Neural cell (in vitro differentiated cells): ENCODE measurements around the gene TTC22.

Experiments
- CTCF ChIP-seq: fragments of 450-650 bp; IDR thresholded peaks from 2 replicates; pipeline ENCODE4 v1.5.1; 2014; ENCODE audit warnings: antibody characterized with exemption, mild to moderate bottlenecking, moderate library complexity; ENCODE audit not compliant: poor library complexity, severe bottlenecking
- EP300 ChIP-seq: fragments of 450-650 bp; conservative IDR thresholded peaks from 2 replicates; pipeline ENCODE4 v1.6.1; 2014; ENCODE audit warnings: antibody characterized with exemption, mild to moderate bottlenecking, moderate library complexity; ENCODE audit not compliant: poor library complexity, severe bottlenecking
- EZH2 ChIP-seq: fragments of 200-600, 300-800 bp; shearing (Covaris generic), sonication (generic); IDR thresholded peaks from 2 replicates; pipeline ENCODE4 v1.6.1; 2014; ENCODE audit warnings: antibody characterized with exemption, low read length, borderline replicate concordance, mild to moderate bottlenecking; ENCODE audit not compliant: insufficient read depth, poor library complexity, severe bottlenecking
- POLR2AphosphoS5 ChIP-seq: IDR thresholded peaks from 2 replicates; pipeline ENCODE4 v1.6.1; 2012
- RAD21 ChIP-seq: fragments of 450-650 bp; conservative IDR thresholded peaks from 2 replicates; pipeline ENCODE4 v1.6.1; 2014; ENCODE audit warnings: antibody characterized with exemption, mild to moderate bottlenecking, moderate library complexity
- SMC3 ChIP-seq: fragments of 450-650 bp; conservative IDR thresholded peaks from 2 replicates; pipeline ENCODE4 v1.6.1; 2014; ENCODE audit warnings: antibody characterized with exemption, mild to moderate bottlenecking, moderate library complexity; ENCODE audit not compliant: poor library complexity
- TAF1 ChIP-seq: IDR thresholded peaks from 2 replicates; pipeline ENCODE4 v1.6.1; 2012; ENCODE audit warnings: low read depth

- TF ChIP-seq EZH2 = no peak
- no peak for TF ChIP-seq CTCF
- TF ChIP-seq POLR2AphosphoS5 = no peak
- TF ChIP-seq TAF1 = no peak
- TF ChIP-seq EP300 = no peak
- no peak for TF ChIP-seq RAD21
- TF ChIP-seq SMC3 = no peak
These were observed 37.5 kb upstream of the TTC22 start for GRCh38 chr1:54838565-54839180.
